ENCODE measurements around the gene DIPK1A. TPM values are rescaled to one million over a fixed set of nuclear protein-coding genes. Genes with fewer than 3 reads are reported as not detected.

Gene DIPK1A
- total RNA-seq, 1 donor from 2014 or later, result 9.7 TPM

DNA sequence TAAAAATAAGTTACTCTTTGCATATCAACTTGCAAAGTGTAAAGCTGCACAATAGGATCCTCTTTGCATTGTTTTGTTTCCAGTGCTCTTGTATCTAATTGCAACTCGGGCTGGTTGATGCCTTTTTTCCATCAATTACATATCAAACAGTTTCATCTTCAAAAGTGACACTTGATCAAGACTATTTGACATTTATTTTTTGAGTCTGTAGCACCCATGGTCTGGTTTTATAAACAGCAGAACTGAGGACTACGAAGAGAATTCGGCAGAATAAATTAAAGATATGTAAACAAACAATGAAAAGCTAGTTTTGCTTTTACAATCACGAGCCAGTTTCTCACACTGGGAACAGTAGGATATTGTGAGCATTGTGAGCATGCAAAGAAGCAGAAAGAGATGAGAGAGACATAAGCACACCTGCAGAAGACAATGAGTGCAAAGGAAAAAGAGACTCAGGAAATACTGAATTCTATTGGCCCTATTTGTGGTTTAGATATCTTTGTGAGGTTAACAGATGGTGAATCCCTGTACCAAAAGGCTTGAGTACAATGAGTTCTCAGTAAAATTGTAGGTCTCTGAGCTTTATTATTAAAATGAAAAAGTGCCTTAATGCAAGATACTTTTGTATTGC, 84.1 kb downstream of the DIPK1A start:
- TF ChIP-seq, protein P1, sequence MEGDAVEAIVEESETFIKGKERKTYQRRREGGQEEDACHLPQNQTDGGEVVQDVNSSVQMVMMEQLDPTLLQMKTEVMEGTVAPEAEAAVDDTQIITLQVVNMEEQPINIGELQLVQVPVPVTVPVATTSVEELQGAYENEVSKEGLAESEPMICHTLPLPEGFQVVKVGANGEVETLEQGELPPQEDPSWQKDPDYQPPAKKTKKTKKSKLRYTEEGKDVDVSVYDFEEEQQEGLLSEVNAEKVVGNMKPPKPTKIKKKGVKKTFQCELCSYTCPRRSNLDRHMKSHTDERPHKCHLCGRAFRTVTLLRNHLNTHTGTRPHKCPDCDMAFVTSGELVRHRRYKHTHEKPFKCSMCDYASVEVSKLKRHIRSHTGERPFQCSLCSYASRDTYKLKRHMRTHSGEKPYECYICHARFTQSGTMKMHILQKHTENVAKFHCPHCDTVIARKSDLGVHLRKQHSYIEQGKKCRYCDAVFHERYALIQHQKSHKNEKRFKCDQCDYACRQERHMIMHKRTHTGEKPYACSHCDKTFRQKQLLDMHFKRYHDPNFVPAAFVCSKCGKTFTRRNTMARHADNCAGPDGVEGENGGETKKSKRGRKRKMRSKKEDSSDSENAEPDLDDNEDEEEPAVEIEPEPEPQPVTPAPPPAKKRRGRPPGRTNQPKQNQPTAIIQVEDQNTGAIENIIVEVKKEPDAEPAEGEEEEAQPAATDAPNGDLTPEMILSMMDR (IDR thresholded peaks at IDR 0.05; ENCODE audit: insufficient read depth, low read length, severe bottlenecking), result no peak
- DNase-seq (ENCODE audit: low read depth), result no peak
- FAIRE-seq, result no peak
- H3K27me3 ChIP-seq (ENCODE audit: control insufficient read depth, insufficient read depth, low read length), result no peaks in the 10 kb centered on the region
- H3K36me3 ChIP-seq (ENCODE audit: control insufficient read depth, insufficient read depth, low read length), result no peaks in the 10 kb centered on the region
- H3K4me3 ChIP-seq (ENCODE audit: low read depth, low read length), result no peak overlapping the region

DNA sequence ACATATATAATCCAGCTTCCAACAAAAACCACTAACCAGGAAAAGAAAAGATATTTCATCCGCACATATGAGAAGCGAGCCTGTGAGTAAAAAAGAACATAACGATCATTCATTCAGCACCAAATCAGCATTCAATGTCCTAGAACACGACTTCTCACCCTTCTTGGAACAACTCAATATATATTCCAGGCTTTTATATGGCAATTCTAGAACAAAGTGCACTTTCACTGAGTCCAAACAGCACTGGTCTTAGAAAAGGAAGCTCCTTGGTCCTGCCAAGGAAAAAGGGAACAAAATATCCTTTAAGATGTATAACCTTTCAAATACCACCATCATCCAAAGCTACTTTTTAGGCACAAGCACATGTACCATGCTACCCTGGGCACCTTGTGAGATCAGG, 84.9 kb downstream of the DIPK1A start:
- H3K27me3 ChIP-seq (ENCODE audit: control insufficient read depth, insufficient read depth, low read length), result no peaks in the 10 kb centered on the region
- FAIRE-seq, result no peak
- no peaks in the 10 kb centered on the region for H3K36me3 ChIP-seq (ENCODE audit: control insufficient read depth, insufficient read depth, low read length)
- no peak for DNase-seq (ENCODE audit: low read depth)
- TF ChIP-seq, protein P1 (IDR thresholded peaks at IDR 0.05; ENCODE audit: insufficient read depth, low read length, severe bottlenecking), result no peak
- no peak overlapping the region for H3K4me3 ChIP-seq (ENCODE audit: low read depth, low read length)

DNA sequence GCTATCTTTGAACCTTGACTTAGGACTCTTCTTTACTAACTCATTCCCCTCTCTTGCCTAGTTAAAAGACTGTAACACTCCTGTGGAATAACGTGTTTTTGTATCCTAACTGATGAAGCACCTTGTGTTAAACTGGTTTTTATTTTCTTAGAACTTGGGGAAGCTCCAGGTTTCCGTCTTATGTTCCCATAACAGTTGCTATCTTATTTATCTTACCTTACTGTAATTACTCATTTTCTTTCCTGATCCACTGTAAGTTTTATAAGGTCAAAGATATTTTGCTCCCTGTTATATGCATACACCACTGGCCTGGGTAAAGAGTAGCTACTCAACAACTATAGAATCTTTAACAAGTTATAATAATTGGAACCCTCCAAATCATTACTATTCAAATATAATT, 86.3 kb downstream of the DIPK1A start:
- DNase-seq (ENCODE audit: low read depth) (no peak), FAIRE-seq (no peak)
- Histone ChIP-seq H3K36me3 (ENCODE audit: control insufficient read depth, insufficient read depth, low read length) (no peaks in the 10 kb centered on the region), H3K4me3 (ENCODE audit: low read depth, low read length) (no peak overlapping the region), H3K27me3 (ENCODE audit: control insufficient read depth, insufficient read depth, low read length) (no peaks in the 10 kb centered on the region)
- TF ChIP-seq, protein P1 (IDR thresholded peaks at IDR 0.05; ENCODE audit: insufficient read depth, low read length, severe bottlenecking), result no peak

DNA sequence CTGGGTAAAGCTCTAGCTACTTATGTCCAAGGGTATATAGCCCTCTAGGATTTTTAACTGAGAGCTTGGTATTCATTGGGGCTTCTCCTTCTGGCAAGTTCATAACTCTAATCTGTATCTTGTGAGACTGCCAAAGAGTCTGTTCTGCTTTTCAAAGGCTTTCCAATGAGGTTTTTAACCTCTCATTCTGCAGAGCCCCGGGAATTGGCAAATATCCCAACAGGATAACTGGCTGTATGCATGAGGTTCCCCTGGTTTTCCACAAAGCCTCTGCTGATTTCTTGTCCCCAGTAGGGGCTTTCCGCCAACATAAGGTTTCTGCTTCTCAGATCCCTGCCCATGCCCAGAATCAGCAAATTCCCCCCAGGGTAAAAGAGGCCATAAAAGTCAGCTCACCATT, 88.5 kb downstream of the DIPK1A start:
- Histone ChIP-seq H3K27me3 (ENCODE audit: control insufficient read depth, insufficient read depth, low read length) (no peaks in the 10 kb centered on the region), H3K36me3 (ENCODE audit: control insufficient read depth, insufficient read depth, low read length) (no peaks in the 10 kb centered on the region), H3K4me3 (ENCODE audit: low read depth, low read length) (no peak overlapping the region)
- TF ChIP-seq, protein P1 (IDR thresholded peaks at IDR 0.05; ENCODE audit: insufficient read depth, low read length, severe bottlenecking), result no peak
- FAIRE-seq (no peak), DNase-seq (ENCODE audit: low read depth) (no peak)

DNA sequence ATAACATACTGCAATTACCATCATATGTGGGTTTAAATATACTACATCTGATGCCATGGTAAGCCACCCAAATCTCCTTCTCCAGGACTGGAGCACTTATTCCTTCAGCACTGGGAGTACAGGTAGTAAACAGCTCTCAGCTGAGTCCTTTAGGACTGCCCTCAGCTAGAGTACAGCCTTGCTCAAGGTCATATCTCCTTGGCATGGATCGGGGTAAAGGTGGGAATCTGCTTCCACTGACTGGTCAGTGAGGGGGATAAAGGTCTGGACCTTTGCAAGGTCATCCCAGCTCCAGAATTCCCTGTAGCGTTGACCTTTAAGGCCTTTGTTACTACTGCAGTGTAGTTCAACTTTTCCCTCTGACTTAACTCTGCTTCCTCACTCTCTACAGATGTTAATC, 90.7 kb downstream of the DIPK1A start:
- no peaks in the 10 kb centered on the region for H3K27me3 ChIP-seq (ENCODE audit: control insufficient read depth, insufficient read depth, low read length)
- FAIRE-seq (no peak), DNase-seq (ENCODE audit: low read depth) (no peak)
- TF ChIP-seq, protein P1 (IDR thresholded peaks at IDR 0.05; ENCODE audit: insufficient read depth, low read length, severe bottlenecking), result no peak
- H3K4me3 ChIP-seq (ENCODE audit: low read depth, low read length), result no peak overlapping the region
- H3K36me3 ChIP-seq (ENCODE audit: control insufficient read depth, insufficient read depth, low read length), result no peaks in the 10 kb centered on the region

DNA sequence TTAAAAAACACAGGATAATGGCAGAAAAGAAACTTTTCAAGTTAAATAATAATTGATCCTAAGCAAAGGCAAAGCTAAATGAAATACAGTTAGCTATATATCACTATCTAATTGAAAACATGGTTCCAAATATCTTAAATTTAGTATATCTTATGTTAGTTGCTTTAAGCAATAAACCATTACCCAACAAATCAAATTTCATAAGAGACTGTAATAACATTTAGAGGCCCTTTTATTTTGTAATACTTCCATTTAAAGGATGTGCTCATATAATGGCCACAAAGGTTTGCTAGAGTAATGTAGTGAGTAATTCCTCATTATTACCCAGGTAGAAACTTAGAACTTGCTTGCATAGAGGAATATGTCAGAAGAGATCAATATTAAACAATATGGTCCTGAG, 97.1 kb downstream of the DIPK1A start:
- no peak overlapping the region for H3K4me3 ChIP-seq (ENCODE audit: low read depth, low read length)
- TF ChIP-seq, protein P1 (IDR thresholded peaks at IDR 0.05; ENCODE audit: insufficient read depth, low read length, severe bottlenecking), result no peak
- H3K36me3 ChIP-seq (ENCODE audit: control insufficient read depth, insufficient read depth, low read length), result no peaks in the 10 kb centered on the region
- FAIRE-seq (no peak), DNase-seq (ENCODE audit: low read depth) (no peak)
- H3K27me3 ChIP-seq (ENCODE audit: control insufficient read depth, insufficient read depth, low read length), result no peaks in the 10 kb centered on the region
